ENCODE measurements around the gene CCDC92.

The CCDC92 gene

DNA sequence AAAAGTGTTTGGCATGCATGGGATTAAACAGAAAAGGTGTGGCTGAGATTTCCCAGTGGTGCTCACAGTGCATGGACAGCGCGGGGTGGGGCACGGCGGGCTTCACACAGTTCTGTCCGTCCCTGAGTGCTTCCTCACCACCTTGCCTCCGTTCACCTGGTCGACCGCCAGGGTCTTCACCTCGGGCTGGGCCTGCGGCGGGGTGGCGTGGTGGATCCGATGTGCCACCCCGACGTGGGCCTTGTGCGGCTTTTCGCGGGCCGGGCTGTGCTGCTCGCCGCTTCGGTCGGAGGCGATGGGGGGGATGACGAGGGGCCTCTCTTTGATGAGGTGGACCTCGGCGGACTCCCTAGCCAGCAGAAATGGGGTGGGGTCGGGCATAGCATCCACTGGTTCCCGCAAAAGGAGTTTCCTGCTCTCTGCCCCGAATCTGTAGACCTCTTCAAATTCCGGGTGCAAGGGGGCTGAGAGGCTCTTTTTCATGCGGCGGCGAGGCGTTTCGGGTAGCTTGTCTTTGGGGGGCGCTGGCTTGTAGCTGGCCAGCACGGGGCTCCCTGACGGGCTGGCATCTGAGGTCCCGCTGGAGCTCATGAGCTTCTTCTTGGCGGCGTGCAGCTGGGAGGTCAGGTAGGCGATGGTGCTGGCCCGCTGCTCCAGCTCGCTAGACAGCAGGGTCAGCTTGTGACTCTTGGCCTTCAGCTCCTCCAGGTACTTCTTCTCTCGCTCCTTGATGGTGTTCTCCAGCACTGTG is 35.5 kb downstream of the CCDC92 start:
- no peak for TF ChIP-seq POLR2AphosphoS5 (IDR thresholded peaks at IDR 0.05; ENCODE audit: low read depth, low read length)
- TF ChIP-seq FOXP2 (optimal IDR thresholded peaks at IDR 0.05; ENCODE audit: borderline replicate concordance, extremely low read depth, extremely low read length, insufficient read depth): no peak
- TF ChIP-seq, protein P1, sequence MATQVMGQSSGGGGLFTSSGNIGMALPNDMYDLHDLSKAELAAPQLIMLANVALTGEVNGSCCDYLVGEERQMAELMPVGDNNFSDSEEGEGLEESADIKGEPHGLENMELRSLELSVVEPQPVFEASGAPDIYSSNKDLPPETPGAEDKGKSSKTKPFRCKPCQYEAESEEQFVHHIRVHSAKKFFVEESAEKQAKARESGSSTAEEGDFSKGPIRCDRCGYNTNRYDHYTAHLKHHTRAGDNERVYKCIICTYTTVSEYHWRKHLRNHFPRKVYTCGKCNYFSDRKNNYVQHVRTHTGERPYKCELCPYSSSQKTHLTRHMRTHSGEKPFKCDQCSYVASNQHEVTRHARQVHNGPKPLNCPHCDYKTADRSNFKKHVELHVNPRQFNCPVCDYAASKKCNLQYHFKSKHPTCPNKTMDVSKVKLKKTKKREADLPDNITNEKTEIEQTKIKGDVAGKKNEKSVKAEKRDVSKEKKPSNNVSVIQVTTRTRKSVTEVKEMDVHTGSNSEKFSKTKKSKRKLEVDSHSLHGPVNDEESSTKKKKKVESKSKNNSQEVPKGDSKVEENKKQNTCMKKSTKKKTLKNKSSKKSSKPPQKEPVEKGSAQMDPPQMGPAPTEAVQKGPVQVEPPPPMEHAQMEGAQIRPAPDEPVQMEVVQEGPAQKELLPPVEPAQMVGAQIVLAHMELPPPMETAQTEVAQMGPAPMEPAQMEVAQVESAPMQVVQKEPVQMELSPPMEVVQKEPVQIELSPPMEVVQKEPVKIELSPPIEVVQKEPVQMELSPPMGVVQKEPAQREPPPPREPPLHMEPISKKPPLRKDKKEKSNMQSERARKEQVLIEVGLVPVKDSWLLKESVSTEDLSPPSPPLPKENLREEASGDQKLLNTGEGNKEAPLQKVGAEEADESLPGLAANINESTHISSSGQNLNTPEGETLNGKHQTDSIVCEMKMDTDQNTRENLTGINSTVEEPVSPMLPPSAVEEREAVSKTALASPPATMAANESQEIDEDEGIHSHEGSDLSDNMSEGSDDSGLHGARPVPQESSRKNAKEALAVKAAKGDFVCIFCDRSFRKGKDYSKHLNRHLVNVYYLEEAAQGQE (IDR thresholded peaks at IDR 0.05; ENCODE audit: insufficient read depth in 1 of 2, low read depth in 2 of 2, low read length in 2 of 2): no peak
- TF ChIP-seq SIN3A (IDR thresholded peaks at IDR 0.05; ENCODE audit: borderline replicate concordance, insufficient read depth, low read length): no peak
- no peak for TF ChIP-seq TAF1 (IDR thresholded peaks at IDR 0.05; ENCODE audit: borderline replicate concordance, insufficient read depth, low read length)

DNA sequence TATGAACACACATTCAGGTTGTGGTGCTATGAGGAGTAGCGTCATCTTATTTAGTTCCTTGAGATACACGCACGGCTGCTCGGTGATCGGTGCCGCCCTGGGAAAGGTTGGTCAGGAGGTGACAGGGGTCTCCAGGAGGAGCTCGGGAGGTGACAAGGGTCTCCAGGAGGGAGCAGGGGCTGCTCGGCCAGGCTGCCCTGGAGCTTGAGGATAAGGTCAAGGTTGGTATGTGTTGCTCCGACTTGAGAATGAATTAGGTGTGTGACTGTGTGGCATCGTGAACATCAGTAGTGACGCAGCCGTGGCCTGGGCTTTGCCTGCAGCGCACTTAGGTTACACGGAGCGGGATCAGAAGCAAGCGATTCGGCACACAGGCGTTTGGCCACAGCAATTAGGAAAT is 36.2 kb downstream of the CCDC92 start:
- no peak for TF ChIP-seq TAF1 (IDR thresholded peaks at IDR 0.05; ENCODE audit: borderline replicate concordance, insufficient read depth, low read length)
- no peak for TF ChIP-seq FOXP2 (optimal IDR thresholded peaks at IDR 0.05; ENCODE audit: borderline replicate concordance, extremely low read depth, extremely low read length, insufficient read depth)
- no peak for TF ChIP-seq SIN3A (IDR thresholded peaks at IDR 0.05; ENCODE audit: borderline replicate concordance, insufficient read depth, low read length)
- no peak for TF ChIP-seq POLR2AphosphoS5 (IDR thresholded peaks at IDR 0.05; ENCODE audit: low read depth, low read length)
- TF ChIP-seq, protein P1 (IDR thresholded peaks at IDR 0.05; ENCODE audit: insufficient read depth in 1 of 2, low read depth in 2 of 2, low read length in 2 of 2): no peak

DNA sequence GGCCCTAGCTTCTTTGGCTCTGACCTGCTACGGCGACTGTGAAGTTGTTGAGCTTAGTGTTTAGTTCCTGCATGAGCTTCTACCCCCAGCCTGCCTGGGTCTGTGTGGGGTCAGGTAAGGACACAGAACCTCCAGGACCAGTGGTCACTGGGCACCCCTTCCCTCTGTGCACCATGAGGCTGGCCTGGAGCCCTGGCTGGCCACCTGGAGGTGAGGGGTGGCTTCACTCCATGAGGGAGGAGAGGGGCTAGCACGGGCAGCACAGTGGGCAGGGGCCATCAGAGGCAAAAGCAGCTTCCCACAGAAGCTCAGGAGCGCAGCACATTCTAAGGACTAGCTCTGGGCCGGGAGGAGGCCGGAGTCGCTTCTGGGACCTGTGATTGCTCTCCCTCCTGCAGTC is 36.7 kb downstream of the CCDC92 start:
- TF ChIP-seq TAF1 (IDR thresholded peaks at IDR 0.05; ENCODE audit: borderline replicate concordance, insufficient read depth, low read length): no peak
- TF ChIP-seq FOXP2 (optimal IDR thresholded peaks at IDR 0.05; ENCODE audit: borderline replicate concordance, extremely low read depth, extremely low read length, insufficient read depth): no peak

DNA sequence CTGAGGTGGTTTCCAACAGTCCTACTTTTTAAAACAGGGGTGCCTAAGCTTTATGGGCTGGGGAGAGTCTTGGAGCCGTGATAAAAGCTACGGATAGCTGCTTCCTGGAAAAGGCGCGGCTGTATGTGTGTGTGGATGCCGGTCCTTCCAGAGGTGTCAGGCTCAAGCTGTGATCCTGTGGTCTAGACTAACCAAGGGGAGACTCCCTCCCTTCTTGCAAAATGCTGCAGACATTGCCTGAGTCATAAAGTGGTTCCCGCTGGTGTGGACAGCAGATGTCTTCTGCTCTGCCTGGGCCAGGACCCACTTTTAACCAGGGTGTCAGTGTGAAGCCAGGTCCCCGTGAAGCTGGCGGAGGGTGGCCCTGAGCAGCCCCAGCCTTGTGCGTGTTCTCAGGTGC is 37.8 kb downstream of the CCDC92 start:
- TF ChIP-seq POLR2AphosphoS5 (IDR thresholded peaks at IDR 0.05; ENCODE audit: low read depth, low read length): no peak
- no peak for TF ChIP-seq TAF1 (IDR thresholded peaks at IDR 0.05; ENCODE audit: borderline replicate concordance, insufficient read depth, low read length)
- TF ChIP-seq, protein P1 (IDR thresholded peaks at IDR 0.05; ENCODE audit: insufficient read depth in 1 of 2, low read depth in 2 of 2, low read length in 2 of 2): no peak
- no peak for TF ChIP-seq SIN3A (IDR thresholded peaks at IDR 0.05; ENCODE audit: borderline replicate concordance, insufficient read depth, low read length)
- TF ChIP-seq FOXP2 (optimal IDR thresholded peaks at IDR 0.05; ENCODE audit: borderline replicate concordance, extremely low read depth, extremely low read length, insufficient read depth): no peak

DNA sequence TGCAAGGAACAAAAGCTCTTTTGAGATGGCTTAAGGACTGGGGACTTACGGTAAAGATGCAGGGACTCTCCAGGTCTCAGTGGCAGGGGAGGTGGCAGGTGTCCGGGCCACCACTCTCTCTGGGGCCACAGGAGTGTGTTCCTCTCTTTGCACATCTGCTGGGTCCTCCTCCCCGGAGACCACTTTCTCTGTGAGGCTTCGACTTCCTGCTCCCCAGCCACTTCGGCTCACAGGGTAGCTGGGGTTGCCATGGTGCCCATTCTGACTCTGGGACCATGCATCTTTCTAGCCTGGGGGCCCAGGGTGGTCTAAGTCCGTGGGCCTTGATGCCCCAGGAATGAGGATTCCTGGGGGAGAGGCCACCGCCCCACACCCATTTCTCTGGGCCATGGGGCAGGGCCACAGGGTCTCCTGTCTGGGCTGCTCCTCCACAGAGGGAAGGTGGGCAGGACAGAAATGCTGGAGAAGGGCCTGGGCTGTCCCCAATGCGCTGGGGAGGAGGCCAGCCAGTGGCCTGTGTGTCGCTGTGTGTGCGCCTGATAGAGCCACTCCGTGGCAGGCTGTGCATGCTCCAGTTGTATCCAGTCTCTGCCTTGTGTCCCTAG is 38.5 kb downstream of the CCDC92 start:
- TF ChIP-seq TAF1 (IDR thresholded peaks at IDR 0.05; ENCODE audit: borderline replicate concordance, insufficient read depth, low read length) (no peak), FOXP2 (optimal IDR thresholded peaks at IDR 0.05; ENCODE audit: borderline replicate concordance, extremely low read depth, extremely low read length, insufficient read depth) (no peak), SIN3A (IDR thresholded peaks at IDR 0.05; ENCODE audit: borderline replicate concordance, insufficient read depth, low read length) (no peak)
- TF ChIP-seq, protein P1 (IDR thresholded peaks at IDR 0.05; ENCODE audit: insufficient read depth in 1 of 2, low read depth in 2 of 2, low read length in 2 of 2): no peak

Data from PFSK-1 (cell line).